ENCODE results near the gene ASPN. TPM values are rescaled to one million over a fixed set of nuclear protein-coding genes. Genes with fewer than 3 reads are reported as not detected.

ASPN gene
- total and polyA plus RNA-seq, 2 of the 13 experiments (the other 11 are each of a cell fraction or from before 2014, with no cell fraction given): not detected

- no peak for TF ChIP-seq GPBP1L1 (CRISPR knock-in tag; IDR thresholded peaks at IDR 0.05)
- no peak for TF ChIP-seq POLR2AphosphoS5 (IDR thresholded peaks at IDR 0.05; ENCODE audit: low read depth, low read length)
- no peak for TF ChIP-seq ZBTB33 (CRISPR knock-in tag; IDR thresholded peaks at IDR 0.05)
- no peak for TF ChIP-seq ZNF354B (CRISPR knock-in tag; IDR thresholded peaks at IDR 0.05)
- no peak for TF ChIP-seq ZBTB46 (CRISPR knock-in tag; IDR thresholded peaks at IDR 0.05; ENCODE audit: borderline replicate concordance)
Measured at GRCh38 chr9:92508018-92508820, 25.9 kb upstream of the ASPN start (continued).

DNA sequence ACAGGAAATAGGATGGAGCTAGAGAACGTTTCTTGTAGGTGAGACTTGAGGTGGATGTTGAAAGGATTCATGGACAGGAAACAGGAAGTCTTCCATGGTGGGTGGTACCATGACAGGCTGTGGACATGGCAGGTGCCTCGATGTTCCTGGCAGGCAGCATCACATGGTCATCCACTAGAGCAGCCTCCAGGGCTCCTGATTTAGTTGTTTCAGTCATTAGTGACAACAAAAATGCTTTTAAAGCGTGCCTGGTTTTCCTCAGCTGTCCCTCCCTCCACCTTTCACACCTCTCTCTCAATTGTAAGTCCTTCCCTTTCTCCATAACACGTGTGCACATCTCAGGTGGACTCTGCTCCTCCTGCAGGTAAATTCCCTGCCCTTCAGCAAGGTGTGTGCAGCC, 25.2 kb upstream of the ASPN start:
- Histone ChIP-seq H3K36me3 (replicated peaks in 1 of 2; ENCODE audit: control insufficient read depth in 1 of 2, insufficient read depth in 2 of 2, low read length in 2 of 2) (no peaks in the 10 kb centered on the region), H3K4me1 (ENCODE audit: insufficient read depth, low read length) (no peaks in the 10 kb centered on the region), H2AFZ (ENCODE audit: low read length) (no peak overlapping the region), H3K79me2 (ENCODE audit: insufficient read depth, low read length) (no peaks in the 10 kb centered on the region), H4K20me1 (ENCODE audit: insufficient read depth, low read length) (no peaks in the 10 kb centered on the region), H3K27me3 (ENCODE audit: control insufficient read depth in 1 of 2, insufficient read depth in 2 of 2, low read length in 2 of 2) (no peaks in the 10 kb centered on the region), H3K9ac (ENCODE audit: insufficient read depth, low read depth, low read length) (no peak overlapping the region), H3K4me2 (ENCODE audit: low read depth, low read length) (no peak overlapping the region), H3K4me3 (replicated peaks in 1 of 3; ENCODE audit: insufficient read depth in 1 of 3, low read depth in 2 of 3, low read length in 3 of 3) (no peak overlapping the region), H3K27ac (ENCODE audit: extremely low read length, insufficient read depth, low read length) (no peak overlapping the region), H3K9me3 (ENCODE audit: low read length) (no peaks in the 10 kb centered on the region)
- 70% methylated on average over 4 of the region's 4 CpGs for WGBS (ENCODE audit: low lambda C conversion rate)
- in situ Hi-C loops (cut with HindIII; ENCODE audit: extremely low pct_ligation_motif_present, low pct_unique_long_range_greater_than_20kb) (no loop called here), intact Hi-C loops (cut with micrococcal nuclease; ENCODE audit: unreplicated experiment) (no loop called here)
- POLR2A ChIA-PET: no interaction called here
- no peak for ATAC-seq
- CTCF ChIA-PET (ENCODE audit: low intra/inter-chr PET ratio, low total read pairs): no interaction called here
- no peak for FAIRE-seq
- no peak for DNase-seq (ENCODE audit: low spot score)
- no TSS peak for BruUV-seq (replicated peaks)
- TF ChIP-seq SOX6 (IDR thresholded peaks at IDR 0.05): no peak
- TF ChIP-seq SOX6 (CRISPR knock-in tag; IDR thresholded peaks at IDR 0.05): no peak
- no peak for TF ChIP-seq SALL1 (CRISPR knock-in tag; IDR thresholded peaks at IDR 0.05)
- TF ChIP-seq ZBTB26 (CRISPR knock-in tag; IDR thresholded peaks at IDR 0.05; ENCODE audit: borderline replicate concordance): no peak
- TF ChIP-seq BRD4 (CRISPR knock-in tag; IDR thresholded peaks at IDR 0.05): no peak
- no peak for TF ChIP-seq ZFYVE20 (CRISPR knock-in tag; IDR thresholded peaks at IDR 0.05; ENCODE audit: borderline replicate concordance, low read depth)
- TF ChIP-seq HIVEP1 (CRISPR knock-in tag; IDR thresholded peaks at IDR 0.05): no peak
- TF ChIP-seq, protein P1, sequence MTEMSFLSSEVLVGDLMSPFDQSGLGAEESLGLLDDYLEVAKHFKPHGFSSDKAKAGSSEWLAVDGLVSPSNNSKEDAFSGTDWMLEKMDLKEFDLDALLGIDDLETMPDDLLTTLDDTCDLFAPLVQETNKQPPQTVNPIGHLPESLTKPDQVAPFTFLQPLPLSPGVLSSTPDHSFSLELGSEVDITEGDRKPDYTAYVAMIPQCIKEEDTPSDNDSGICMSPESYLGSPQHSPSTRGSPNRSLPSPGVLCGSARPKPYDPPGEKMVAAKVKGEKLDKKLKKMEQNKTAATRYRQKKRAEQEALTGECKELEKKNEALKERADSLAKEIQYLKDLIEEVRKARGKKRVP (CRISPR knock-in tag; IDR thresholded peaks at IDR 0.05): no peak
- TF ChIP-seq NCOA2 (CRISPR knock-in tag; IDR thresholded peaks at IDR 0.05): no peak
- TF ChIP-seq MED13 (CRISPR knock-in tag; IDR thresholded peaks at IDR 0.05): no peak
- no peak for TF ChIP-seq RFX1 (IDR thresholded peaks at IDR 0.05)

Measured in HepG2 (cell line).